Left hindlimb (tissue), 1 donor: ENCODE results near the gene DUSP5.
"Not testable (repeated sequence)": the region's sequence is repeated elsewhere in the genome, so short reads cannot be mapped to it uniquely, and the experiment has no call there.

Source experiments
- DNase-seq: peaks from one replicate; pipeline ENCODE4 v3.0.0-alpha.2; 2018

Gene DUSP5

GRCh38 chr10:110524859-110525232, 27.1 kb downstream of the DUSP5 start:
- DNase-seq, result no peak

DNA sequence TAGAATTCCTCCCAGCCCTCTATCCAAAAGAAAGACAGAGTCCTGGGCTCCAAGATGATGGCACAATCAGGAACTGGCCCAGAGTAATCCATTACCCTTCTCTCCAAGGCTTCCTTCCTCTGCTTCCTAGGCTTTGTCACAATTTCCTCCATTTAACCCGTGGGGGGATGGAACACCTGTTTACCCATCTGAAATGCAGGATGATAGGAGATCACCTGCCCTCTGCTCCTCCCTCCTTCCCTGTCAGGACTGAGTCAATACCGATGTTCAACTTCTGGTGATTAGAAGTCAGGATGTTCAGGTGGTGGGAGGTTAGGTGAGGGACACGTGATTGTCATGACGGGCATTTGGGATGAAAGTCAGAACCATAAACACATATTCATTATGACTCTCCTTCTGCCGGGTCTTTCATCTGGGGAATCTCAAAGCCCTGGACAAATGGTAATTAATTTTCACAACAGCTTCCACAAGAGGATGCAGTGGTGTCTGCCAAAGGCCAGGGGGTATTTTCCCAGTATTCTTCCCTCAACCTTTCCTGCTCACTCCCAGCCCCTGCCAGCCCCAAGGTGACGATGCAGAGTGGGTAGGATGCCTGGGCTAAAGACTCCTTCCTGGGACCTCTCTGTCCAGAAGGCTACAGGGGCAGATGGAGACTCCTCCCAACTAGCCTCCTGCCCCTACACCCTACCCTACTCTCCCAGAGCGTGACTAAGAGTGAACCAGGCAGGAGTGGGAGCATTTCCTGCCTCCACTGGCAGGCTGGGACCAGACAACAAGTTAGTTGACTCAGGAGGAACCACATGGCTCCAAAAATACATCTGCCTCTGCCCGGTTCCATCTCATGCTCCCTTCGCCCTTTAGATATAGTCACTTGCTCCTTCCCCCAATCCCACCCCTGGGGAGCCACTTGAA, 27.9 kb downstream of the DUSP5 start:
- no peak for DNase-seq

GRCh38 chr10:110527731-110528171, 30.0 kb downstream of the DUSP5 start:
- DNase-seq, result no peak

DNA sequence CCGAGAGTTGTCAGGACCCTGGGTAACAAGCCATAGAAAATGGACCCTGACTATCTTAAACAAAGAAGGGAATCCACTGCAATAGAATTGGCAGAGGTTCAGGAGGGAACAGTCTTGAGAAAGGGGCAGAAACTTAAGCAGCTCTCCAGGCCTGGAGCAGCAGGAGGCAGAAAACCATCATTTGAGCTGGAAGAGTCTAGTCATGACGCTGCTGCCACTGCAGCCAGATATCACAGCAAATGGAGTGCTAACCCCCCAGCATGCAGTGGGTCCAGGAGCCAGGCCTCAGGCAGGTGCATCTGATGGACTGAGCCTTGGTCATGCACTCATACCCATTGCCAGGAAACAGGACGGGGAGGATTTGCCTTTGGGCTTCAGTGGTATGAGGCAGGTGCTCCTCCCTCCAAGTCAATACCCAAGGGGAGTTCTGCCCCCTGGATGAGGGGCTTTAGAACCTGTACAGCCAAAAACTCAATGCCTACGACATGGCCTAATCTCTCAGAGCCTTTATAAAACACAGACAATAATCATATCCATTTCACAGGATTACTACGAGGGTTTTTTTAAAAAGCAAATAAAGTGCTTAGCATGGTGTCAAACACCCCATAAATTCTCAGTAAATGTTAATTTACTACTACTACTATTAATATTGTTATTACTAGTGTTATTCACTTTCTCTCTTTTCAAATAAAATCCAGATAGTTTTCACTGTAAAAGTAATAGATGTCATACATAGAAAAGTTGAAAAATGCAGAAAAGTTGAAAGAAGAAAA, 30.7 kb downstream of the DUSP5 start:
- no peak for DNase-seq

DNA sequence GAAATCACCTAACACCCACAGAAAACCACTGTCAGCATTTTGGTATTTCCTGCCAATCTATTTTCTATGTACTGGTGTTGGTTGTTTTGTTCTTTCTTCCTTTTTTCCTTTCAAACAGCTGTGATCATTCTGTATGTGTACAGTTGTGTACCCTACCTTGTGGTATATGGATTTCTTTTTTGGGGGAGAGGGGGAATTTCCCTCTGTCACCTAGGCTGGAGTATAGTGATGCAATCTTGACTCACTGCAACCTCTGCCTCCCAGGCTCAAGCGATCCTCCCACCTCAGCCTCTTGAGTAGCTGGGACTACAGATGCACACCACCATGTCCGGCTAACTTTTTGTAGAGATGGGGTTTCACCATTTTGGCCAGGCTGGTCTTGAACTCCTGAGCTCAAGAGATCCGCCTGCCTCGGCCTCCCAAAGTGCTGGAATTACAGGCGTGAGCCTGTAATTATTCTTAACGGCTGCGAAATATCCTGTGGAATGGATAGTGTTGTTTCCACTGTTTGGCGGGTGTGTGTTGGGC, 31.4 kb downstream of the DUSP5 start:
- not testable (repeated sequence) for DNase-seq

DNA sequence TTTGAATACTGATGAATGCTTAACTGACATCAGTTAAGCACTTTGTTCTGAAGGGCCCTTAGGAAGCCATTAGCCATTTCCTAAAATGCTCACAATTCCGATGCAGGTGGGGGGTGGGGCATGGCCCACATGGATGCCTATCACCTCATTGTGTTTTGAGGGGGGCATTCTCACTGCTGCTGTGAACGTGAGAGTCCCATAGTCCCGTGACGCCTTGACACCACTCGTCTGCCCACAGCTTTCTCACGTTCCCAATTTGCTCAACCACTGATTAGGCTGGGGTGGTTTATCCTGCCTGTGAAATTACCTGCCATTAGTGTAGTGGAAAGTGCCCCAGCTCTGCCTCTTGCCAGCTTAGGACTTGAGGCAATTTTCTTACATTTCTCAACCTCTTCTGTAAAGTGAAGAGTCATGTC, 31.9 kb downstream of the DUSP5 start:
- no peak for DNase-seq

- no peak for DNase-seq
These were observed 32.6 kb downstream of the DUSP5 start for GRCh38 chr10:110530131-110530831.

DNA sequence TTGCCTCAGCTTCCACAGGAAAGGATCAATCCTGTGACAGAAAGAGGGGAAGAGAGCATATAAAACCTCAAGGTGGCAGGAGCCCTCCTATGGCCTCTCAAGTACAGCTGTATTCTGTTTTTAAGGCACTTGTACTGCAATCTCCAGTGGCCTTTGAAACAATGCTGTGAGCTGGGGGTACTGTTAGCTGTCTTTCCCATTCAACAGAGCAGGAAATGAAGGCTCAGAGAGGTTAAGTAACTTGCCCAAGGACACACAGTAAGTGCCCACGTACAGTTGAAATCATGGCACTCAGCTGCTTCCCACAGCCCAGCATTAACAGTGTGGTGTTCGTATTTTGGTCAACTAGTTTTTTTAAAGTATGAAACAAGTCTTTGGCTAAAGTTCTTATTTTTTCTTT, 34.0 kb downstream of the DUSP5 start:
- no peak for DNase-seq

- DNase-seq, result not testable (repeated sequence)
These were observed 34.9 kb downstream of the DUSP5 start for GRCh38 chr10:110532628-110533027.

DNA sequence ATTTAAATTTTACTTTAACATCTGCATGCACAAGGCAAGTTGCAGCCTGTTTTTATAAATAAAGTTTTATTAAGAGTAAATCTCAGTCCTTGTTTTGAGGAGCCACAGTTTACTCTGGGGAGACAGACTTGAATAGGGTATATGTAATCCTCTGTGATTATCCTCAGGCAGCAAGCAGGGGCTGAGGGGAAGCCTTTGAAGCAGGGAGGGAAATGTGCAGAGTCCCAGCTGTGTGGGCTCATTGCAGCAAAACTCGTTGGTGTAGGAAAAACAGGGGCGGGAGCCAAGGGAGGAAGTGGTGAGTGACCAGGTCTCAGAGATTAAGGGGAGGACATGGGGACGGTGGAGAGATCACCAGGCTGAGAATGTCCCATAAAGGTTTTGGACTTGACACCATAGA, 35.4 kb downstream of the DUSP5 start:
- no peak for DNase-seq

- DNase-seq, result no peak
These were observed 36.9 kb downstream of the DUSP5 start for GRCh38 chr10:110534571-110534970.

DNA sequence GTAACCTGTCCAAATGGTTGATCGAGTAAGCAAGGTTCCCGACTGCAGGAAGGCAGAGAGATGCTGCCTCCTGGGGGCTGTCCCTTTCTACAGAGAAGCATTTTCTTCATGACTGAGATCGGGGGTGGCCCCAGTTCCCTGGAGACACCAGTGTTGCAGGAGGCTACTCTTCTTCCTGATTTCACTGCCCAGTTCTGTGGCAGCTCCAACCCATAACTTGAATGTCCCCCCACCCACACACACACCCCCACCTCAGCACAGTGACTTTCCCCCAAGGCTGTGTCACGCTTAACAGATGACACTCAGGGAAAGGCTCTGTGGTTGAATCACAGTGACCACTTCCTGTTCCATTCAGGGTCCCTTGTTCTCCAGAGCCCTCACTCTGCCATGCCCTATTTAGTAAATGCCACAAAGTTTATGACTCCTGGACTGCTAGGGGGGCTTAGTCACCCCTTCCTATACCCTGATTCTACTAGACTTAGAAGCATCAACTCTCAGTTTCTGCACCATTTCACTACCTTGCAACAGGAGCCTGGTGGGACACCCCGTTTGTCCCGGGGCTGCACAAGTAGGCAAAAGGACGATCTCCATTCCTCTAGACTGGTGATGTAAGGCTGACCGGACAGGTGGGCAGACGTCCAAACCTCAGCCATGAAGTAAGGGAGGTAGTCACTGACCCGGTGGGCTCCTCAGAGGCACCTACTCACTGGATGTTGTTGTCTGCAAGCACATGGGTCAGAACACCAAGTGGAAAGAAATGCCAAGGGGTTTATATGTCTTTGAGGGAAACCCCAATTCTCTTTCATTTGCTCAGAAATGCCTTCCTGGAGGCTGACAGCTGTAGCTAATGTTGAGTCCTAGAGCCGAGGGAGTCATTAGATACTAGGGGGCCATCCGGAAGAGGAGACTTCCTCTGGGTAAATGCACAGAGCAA, 38.5 kb downstream of the DUSP5 start:
- no peak for DNase-seq

GRCh38 chr10:110539091-110539490, 41.4 kb downstream of the DUSP5 start:
- no peak for DNase-seq

- no peak for DNase-seq
These were observed 42.3 kb downstream of the DUSP5 start for GRCh38 chr10:110540031-110540430.

- no peak for DNase-seq
These were observed 47.3 kb downstream of the DUSP5 start for GRCh38 chr10:110544958-110545537.

- DNase-seq, result no peak
These were observed 48.4 kb downstream of the DUSP5 start for GRCh38 chr10:110546077-110546476.

DNA sequence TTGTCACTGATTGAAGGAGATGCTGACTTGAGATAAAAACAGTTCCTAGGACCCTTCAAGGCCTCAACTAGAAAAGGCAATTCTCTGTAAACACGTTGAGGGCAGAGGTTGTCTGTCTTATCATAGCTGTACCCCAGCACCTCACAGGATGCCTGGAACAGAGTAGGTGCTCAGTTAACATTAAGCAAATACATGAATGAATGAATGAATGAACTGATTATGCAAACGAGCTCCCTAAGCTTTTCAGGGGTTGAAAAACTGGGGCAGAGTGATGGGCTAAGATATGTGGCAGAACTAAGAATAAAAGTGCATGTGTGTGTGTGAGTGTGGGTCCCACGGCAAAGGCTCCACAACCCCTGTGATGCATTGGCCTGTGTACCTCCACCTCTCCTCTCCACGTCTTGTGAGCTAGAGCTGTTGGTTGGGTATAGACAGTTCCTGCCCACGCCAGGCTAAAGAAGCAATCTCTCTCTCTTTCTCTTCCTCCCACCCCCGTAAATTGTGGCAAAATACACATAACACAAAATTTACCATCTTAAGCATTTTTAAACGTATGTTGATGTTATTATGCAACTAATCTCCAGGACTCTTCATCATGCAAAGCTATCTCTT, 48.9 kb downstream of the DUSP5 start:
- no peak for DNase-seq

- DNase-seq, result no peak
These were observed 49.5 kb downstream of the DUSP5 start for GRCh38 chr10:110547139-110547761.

- no peak for DNase-seq
These were observed 50.3 kb downstream of the DUSP5 start for GRCh38 chr10:110548002-110548401.

DNA sequence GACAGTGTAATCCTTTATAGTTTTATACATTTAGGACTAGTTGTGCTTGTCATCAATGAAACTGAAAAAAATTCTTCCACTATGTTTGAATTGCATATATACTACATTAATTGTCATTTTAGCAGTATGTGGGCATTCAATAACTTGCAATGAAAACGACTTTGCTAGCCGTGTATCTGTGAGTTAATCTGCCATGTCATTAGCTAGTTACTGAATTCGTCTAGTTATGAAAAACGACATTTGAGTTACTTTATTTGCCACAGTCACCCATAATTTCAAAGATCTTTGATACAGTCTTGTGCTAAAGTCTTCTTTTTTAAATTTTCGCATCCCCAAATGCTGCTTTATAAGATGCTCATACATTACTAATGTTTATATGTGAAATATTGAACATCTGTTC, 51.5 kb downstream of the DUSP5 start:
- no peak for DNase-seq

DNA sequence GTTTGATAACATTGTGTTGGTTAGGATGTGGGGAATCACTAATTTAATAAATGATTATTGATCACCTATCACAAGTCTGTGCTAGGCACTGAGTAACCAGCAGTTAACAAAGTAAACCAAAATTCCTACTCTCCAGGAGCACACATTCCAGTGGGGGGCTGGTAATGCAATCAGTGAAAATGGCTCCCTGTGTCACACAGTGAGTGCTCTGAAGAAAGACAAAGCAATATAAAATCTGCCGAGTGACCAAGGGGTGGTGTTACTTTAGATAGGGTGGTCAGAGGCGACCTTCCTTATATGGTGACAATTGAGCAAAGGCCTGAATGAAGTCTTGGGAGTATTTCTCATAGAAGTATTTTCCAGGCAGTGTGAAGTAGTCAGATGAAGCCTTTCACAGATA, 56.2 kb downstream of the DUSP5 start:
- DNase-seq, result no peak
